ENCODE data around the gene NOS1AP.
"Not testable (repeated sequence)": the region's sequence is repeated elsewhere in the genome, so short reads cannot be mapped to it uniquely, and the experiment has no call there.

Gene NOS1AP

GRCh38 chr1:162201062-162201461, 131.6 kb downstream of the NOS1AP start:
- H3K56ac ChIP-seq (ENCODE audit: low read length); H2BK5ac ChIP-seq (ENCODE audit: low read length); H4K8ac ChIP-seq (ENCODE audit: low read depth, low read length); H3K79me2 ChIP-seq (ENCODE audit: control insufficient read depth, insufficient read depth, low read length); H3K27me3 ChIP-seq (ENCODE audit: insufficient read depth, low read length, poor library complexity); H3K79me1 ChIP-seq (ENCODE audit: low read length); DNase-seq; H3K23ac ChIP-seq (ENCODE audit: low read length); H3K36me3 ChIP-seq (ENCODE audit: control insufficient read depth, insufficient read depth, low read length); H2BK15ac ChIP-seq (replicated peaks; ENCODE audit: low read depth); H3K18ac ChIP-seq (ENCODE audit: low read length); H3K4me3 ChIP-seq (ENCODE audit: low read length); H3K9ac ChIP-seq (ENCODE audit: low read length); H3K4me2 ChIP-seq (ENCODE audit: low read length); H2AK5ac ChIP-seq (ENCODE audit: low read length); H2BK120ac ChIP-seq (ENCODE audit: low read depth, low read length); H3K27ac ChIP-seq (ENCODE audit: low read depth, low read length); H4K5ac ChIP-seq (ENCODE audit: low read length); H3K4me1 ChIP-seq (ENCODE audit: control insufficient read depth, low read depth, low read length); H3K4ac ChIP-seq (ENCODE audit: low read depth, low read length): not testable (repeated sequence)

- no peak overlapping the region for H2BK5ac ChIP-seq (ENCODE audit: low read length)
- no CpG with 5 or more reads among the region's 7 CpGs for WGBS (ENCODE audit: extremely low coverage, insufficient coverage, low lambda C conversion rate)
- no peak overlapping the region for H3K4me2 ChIP-seq (ENCODE audit: low read length)
- H3K79me1 ChIP-seq (ENCODE audit: low read length), result peaks cover 5% of the 10 kb centered on the region
- no peak overlapping the region for H4K5ac ChIP-seq (ENCODE audit: low read length)
- H2BK15ac ChIP-seq (replicated peaks; ENCODE audit: low read depth), result no peak overlapping the region
- H4K8ac ChIP-seq (ENCODE audit: low read depth, low read length), result no peak overlapping the region
- no peak overlapping the region for H3K18ac ChIP-seq (ENCODE audit: low read length)
- H3K4me1 ChIP-seq (ENCODE audit: control insufficient read depth, low read depth, low read length), result peaks cover 2% of the 10 kb centered on the region
- no peak overlapping the region for H3K4ac ChIP-seq (ENCODE audit: low read depth, low read length)
- no peak overlapping the region for H3K23ac ChIP-seq (ENCODE audit: low read length)
- H3K27me3 ChIP-seq (ENCODE audit: insufficient read depth, low read length, poor library complexity), result no peaks in the 10 kb centered on the region
- peaks cover 9% of the 10 kb centered on the region for H3K79me2 ChIP-seq (ENCODE audit: control insufficient read depth, insufficient read depth, low read length)
- H3K27ac ChIP-seq (ENCODE audit: low read depth, low read length), result no peak overlapping the region
- no peak overlapping the region for H3K9ac ChIP-seq (ENCODE audit: low read length)
- H3K4me3 ChIP-seq (ENCODE audit: low read length), result no peak overlapping the region
- H3K36me3 ChIP-seq (ENCODE audit: control insufficient read depth, insufficient read depth, low read length), result no peaks in the 10 kb centered on the region
- H2BK120ac ChIP-seq (ENCODE audit: low read depth, low read length), result no peak overlapping the region
- no peak overlapping the region for H3K56ac ChIP-seq (ENCODE audit: low read length)
- H2AK5ac ChIP-seq (ENCODE audit: low read length), result no peak overlapping the region
- DNase-seq, result no peak
These were observed 134.8 kb downstream of the NOS1AP start for GRCh38 chr1:162204129-162204822.

GRCh38 chr1:162204823-162205155, 135.3 kb downstream of the NOS1AP start:
- no peaks in the 10 kb centered on the region for H3K36me3 ChIP-seq (ENCODE audit: control insufficient read depth, insufficient read depth, low read length)
- no peak overlapping the region for H2BK5ac ChIP-seq (ENCODE audit: low read length)
- H2BK15ac ChIP-seq (replicated peaks; ENCODE audit: low read depth), result no peak overlapping the region
- no peak overlapping the region for H3K18ac ChIP-seq (ENCODE audit: low read length)
- H3K4me1 ChIP-seq (ENCODE audit: control insufficient read depth, low read depth, low read length), result peaks cover 2% of the 10 kb centered on the region
- H3K27me3 ChIP-seq (ENCODE audit: insufficient read depth, low read length, poor library complexity), result no peaks in the 10 kb centered on the region
- no peak overlapping the region for H3K27ac ChIP-seq (ENCODE audit: low read depth, low read length)
- no peak overlapping the region for H3K9ac ChIP-seq (ENCODE audit: low read length)
- H3K79me2 ChIP-seq (ENCODE audit: control insufficient read depth, insufficient read depth, low read length), result peaks cover 8% of the 10 kb centered on the region
- H3K79me1 ChIP-seq (ENCODE audit: low read length), result peaks cover 5% of the 10 kb centered on the region
- H3K4me3 ChIP-seq (ENCODE audit: low read length), result no peak overlapping the region
- no peak overlapping the region for H3K4ac ChIP-seq (ENCODE audit: low read depth, low read length)
- no CpG with 5 or more reads among the region's 1 CpG for WGBS (ENCODE audit: extremely low coverage, insufficient coverage, low lambda C conversion rate)
- no peak overlapping the region for H3K4me2 ChIP-seq (ENCODE audit: low read length)
- H2AK5ac ChIP-seq (ENCODE audit: low read length), result no peak overlapping the region
- H3K23ac ChIP-seq (ENCODE audit: low read length), result no peak overlapping the region
- H4K8ac ChIP-seq (ENCODE audit: low read depth, low read length), result no peak overlapping the region
- no peak overlapping the region for H2BK120ac ChIP-seq (ENCODE audit: low read depth, low read length)
- no peak overlapping the region for H4K5ac ChIP-seq (ENCODE audit: low read length)
- H3K56ac ChIP-seq (ENCODE audit: low read length), result no peak overlapping the region
- DNase-seq, result no peak

GRCh38 chr1:162206300-162206699, 136.8 kb downstream of the NOS1AP start:
- H3K56ac ChIP-seq (ENCODE audit: low read length), result no peak overlapping the region
- H3K4me2 ChIP-seq (ENCODE audit: low read length), result no peak overlapping the region
- no peak overlapping the region for H2BK5ac ChIP-seq (ENCODE audit: low read length)
- H2BK120ac ChIP-seq (ENCODE audit: low read depth, low read length), result no peak overlapping the region
- no CpG with 5 or more reads among the region's 1 CpG for WGBS (ENCODE audit: extremely low coverage, insufficient coverage, low lambda C conversion rate)
- H4K8ac ChIP-seq (ENCODE audit: low read depth, low read length), result no peak overlapping the region
- H3K23ac ChIP-seq (ENCODE audit: low read length), result peak overlapping the region; percentile 52
- no peak overlapping the region for H3K9ac ChIP-seq (ENCODE audit: low read length)
- no peaks in the 10 kb centered on the region for H3K27me3 ChIP-seq (ENCODE audit: insufficient read depth, low read length, poor library complexity)
- H3K79me2 ChIP-seq (ENCODE audit: control insufficient read depth, insufficient read depth, low read length), result peaks cover 7% of the 10 kb centered on the region
- no peak overlapping the region for H3K18ac ChIP-seq (ENCODE audit: low read length)
- peaks cover 2% of the 10 kb centered on the region for H3K4me1 ChIP-seq (ENCODE audit: control insufficient read depth, low read depth, low read length)
- H3K4ac ChIP-seq (ENCODE audit: low read depth, low read length), result no peak overlapping the region
- H3K4me3 ChIP-seq (ENCODE audit: low read length), result no peak overlapping the region
- no peaks in the 10 kb centered on the region for H3K36me3 ChIP-seq (ENCODE audit: control insufficient read depth, insufficient read depth, low read length)
- peaks cover 7% of the 10 kb centered on the region for H3K79me1 ChIP-seq (ENCODE audit: low read length)
- H2BK15ac ChIP-seq (replicated peaks; ENCODE audit: low read depth), result no peak overlapping the region
- H4K5ac ChIP-seq (ENCODE audit: low read length), result no peak overlapping the region
- H3K27ac ChIP-seq (ENCODE audit: low read depth, low read length), result no peak overlapping the region
- no peak overlapping the region for H2AK5ac ChIP-seq (ENCODE audit: low read length)
- no peak for DNase-seq

- no peak overlapping the region for H2BK120ac ChIP-seq (ENCODE audit: low read depth, low read length)
- no peak overlapping the region for H4K8ac ChIP-seq (ENCODE audit: low read depth, low read length)
- peak overlapping the region; percentile 52 for H3K23ac ChIP-seq (ENCODE audit: low read length)
- no peak overlapping the region for H3K18ac ChIP-seq (ENCODE audit: low read length)
- no peaks in the 10 kb centered on the region for H3K36me3 ChIP-seq (ENCODE audit: control insufficient read depth, insufficient read depth, low read length)
- no peak overlapping the region for H2BK5ac ChIP-seq (ENCODE audit: low read length)
- H3K9ac ChIP-seq (ENCODE audit: low read length), result no peak overlapping the region
- peaks cover 7% of the 10 kb centered on the region for H3K79me2 ChIP-seq (ENCODE audit: control insufficient read depth, insufficient read depth, low read length)
- H2AK5ac ChIP-seq (ENCODE audit: low read length), result no peak overlapping the region
- no peak overlapping the region for H3K4me3 ChIP-seq (ENCODE audit: low read length)
- no peak overlapping the region for H4K5ac ChIP-seq (ENCODE audit: low read length)
- no peak overlapping the region for H3K4ac ChIP-seq (ENCODE audit: low read depth, low read length)
- no peak for DNase-seq
- H3K4me1 ChIP-seq (ENCODE audit: control insufficient read depth, low read depth, low read length), result peaks cover 2% of the 10 kb centered on the region
- H3K27me3 ChIP-seq (ENCODE audit: insufficient read depth, low read length, poor library complexity), result no peaks in the 10 kb centered on the region
- H3K4me2 ChIP-seq (ENCODE audit: low read length), result no peak overlapping the region
- H3K79me1 ChIP-seq (ENCODE audit: low read length), result peaks cover 7% of the 10 kb centered on the region
- no peak overlapping the region for H3K56ac ChIP-seq (ENCODE audit: low read length)
- H3K27ac ChIP-seq (ENCODE audit: low read depth, low read length), result no peak overlapping the region
- WGBS (ENCODE audit: extremely low coverage, insufficient coverage, low lambda C conversion rate), result no CpG with 5 or more reads among the region's 12 CpGs
- H2BK15ac ChIP-seq (replicated peaks; ENCODE audit: low read depth), result no peak overlapping the region
These were observed 137.5 kb downstream of the NOS1AP start for GRCh38 chr1:162206749-162207635.
